HEK293 (cell line): Measurements from ENCODE around the gene PTPRJ.

Experiments used
- CTCF ChIA-PET: fragments of 350-600 bp; formaldehyde crosslinking; extraction: SDS; loops from one replicate; lab custom pipeline; 2021; ENCODE audit warnings: antibody characterized with exemption; lab: Yijun Ruan, JAX
- POLR2A ChIA-PET: fragments of 300-600 bp; formaldehyde crosslinking; extraction: SDS; loops from one replicate; lab custom pipeline; 2020; ENCODE audit warnings: antibody characterized with exemption, inconsistent platforms; lab: Yijun Ruan, JAX
- H3K27ac ChIP-seq: fragments of 200-500 bp; sonication (Bioruptor generic); 2 replicates; pipeline ENCODE4 v1.5.1; 2014; ENCODE audit warnings: low read depth, low read length, control low read depth, inconsistent platforms; ENCODE audit errors: extremely low read depth
- H3K36me3 ChIP-seq, 2 experiments: fragments of 200-500 bp in 1 of 2; sonication (Bioruptor generic) in 1 of 2; 1 replicate in 1 of 2; 2 replicates in 1 of 2; pipeline ENCODE4 v1.5.1; 2014 to 2017; ENCODE audit warnings: inconsistent platforms in 2 of 2, low read length in 2 of 2; ENCODE audit not compliant: control insufficient read depth in 2 of 2, insufficient read depth in 1 of 2
- H3K4me1 ChIP-seq: fragments of 200-500 bp; sonication (Bioruptor generic); 2 replicates; pipeline ENCODE4 v1.5.1; 2014; ENCODE audit warnings: mild to moderate bottlenecking, low read length, inconsistent platforms; ENCODE audit not compliant: control insufficient read depth, insufficient read depth
- H3K4me3 ChIP-seq: 2 replicates; pipeline ENCODE4 v1.5.1; 2011; ENCODE audit warnings: low read depth, mild to moderate bottlenecking, control low read depth, low read length, moderate library complexity
- H3K9me3 ChIP-seq: fragments of 200-500 bp; sonication (Bioruptor generic); 2 replicates; pipeline ENCODE4 v1.5.1; 2014; ENCODE audit warnings: low read depth, low read length, inconsistent platforms; ENCODE audit not compliant: control insufficient read depth, insufficient read depth
- GLIS2 ChIP-seq: fragments of 450-650 bp; formaldehyde crosslinking; IDR thresholded peaks from 2 replicates; pipeline ENCODE4 v1.5.1; 2016; ENCODE audit warnings: missing biosample characterization, missing genetic modification characterization
- HOXC10 ChIP-seq: sonication (generic); formaldehyde crosslinking; IDR thresholded peaks from 2 replicates; pipeline ENCODE4 v1.8.1; 2023; ENCODE audit warnings: mild to moderate bottlenecking, missing genetic modification reagents
- SP7 ChIP-seq: fragments of 450-650 bp; formaldehyde crosslinking; IDR thresholded peaks from 2 replicates; pipeline ENCODE4 v1.5.1; 2016; ENCODE audit warnings: missing biosample characterization, missing genetic modification characterization
- ZBTB10 ChIP-seq: fragments of 450-650 bp; formaldehyde crosslinking; IDR thresholded peaks from 2 replicates; pipeline ENCODE4 v1.5.1; 2016; ENCODE audit warnings: missing biosample characterization, missing genetic modification characterization
- ZBTB7A ChIP-seq: fragments of 450-650 bp; formaldehyde crosslinking; IDR thresholded peaks from 2 replicates; pipeline ENCODE4 v1.5.1; 2016; ENCODE audit warnings: low read depth, missing biosample characterization, missing genetic modification characterization
- ZFHX2 ChIP-seq: fragments of 450-650 bp; formaldehyde crosslinking; conservative IDR thresholded peaks from 2 replicates; pipeline ENCODE4 v1.5.1; 2016; ENCODE audit warnings: missing biosample characterization, missing genetic modification characterization
- ZFP69B ChIP-seq: fragments of 450-650 bp; formaldehyde crosslinking; IDR thresholded peaks from 2 replicates; pipeline ENCODE4 v1.5.1; 2016; ENCODE audit warnings: missing biosample characterization, missing genetic modification characterization
- ZNF121 ChIP-seq: fragments of 450-650 bp; formaldehyde crosslinking; IDR thresholded peaks from 2 replicates; pipeline ENCODE4 v1.5.1; 2016; ENCODE audit warnings: missing biosample characterization, missing genetic modification characterization
- ZNF169 ChIP-seq: fragments of 450-650 bp; formaldehyde crosslinking; IDR thresholded peaks from 2 replicates; pipeline ENCODE4 v1.5.1; 2016; ENCODE audit warnings: missing biosample characterization, missing genetic modification characterization
- ZNF18 ChIP-seq: fragments of 450-650 bp; formaldehyde crosslinking; IDR thresholded peaks from 2 replicates; pipeline ENCODE4 v1.5.1; 2016; ENCODE audit warnings: missing biosample characterization, missing genetic modification characterization
- ZNF366 ChIP-seq: fragments of 450-650 bp; formaldehyde crosslinking; conservative IDR thresholded peaks from 2 replicates; pipeline ENCODE4 v1.5.1; 2016; ENCODE audit warnings: missing biosample characterization, missing genetic modification characterization
- ZNF449 ChIP-seq: fragments of 450-650 bp; formaldehyde crosslinking; IDR thresholded peaks from 2 replicates; pipeline ENCODE4 v1.5.1; 2017; ENCODE audit warnings: missing biosample characterization, mild to moderate bottlenecking, missing genetic modification characterization, moderate library complexity
- ZNF529 ChIP-seq: fragments of 450-650 bp; formaldehyde crosslinking; IDR thresholded peaks from 2 replicates; pipeline ENCODE4 v1.5.1; 2017; ENCODE audit warnings: missing genetic modification characterization, missing biosample characterization; ENCODE audit not compliant: insufficient replicate concordance
- ZNF571 ChIP-seq: fragments of 450-650 bp; formaldehyde crosslinking; IDR thresholded peaks from 2 replicates; pipeline ENCODE4 v1.5.0; 2017; ENCODE audit warnings: missing biosample characterization, missing genetic modification characterization
- ZNF654 ChIP-seq: fragments of 450-650 bp; formaldehyde crosslinking; IDR thresholded peaks from 2 replicates; pipeline ENCODE4 v1.5.1; 2016; ENCODE audit warnings: low read depth, missing biosample characterization, missing genetic modification characterization
- ZNF664 ChIP-seq: fragments of 450-650 bp; formaldehyde crosslinking; IDR thresholded peaks from 2 replicates; pipeline ENCODE4 v1.5.1; 2016; ENCODE audit warnings: missing biosample characterization, missing genetic modification characterization
- ZNF670 ChIP-seq: fragments of 450-650 bp; formaldehyde crosslinking; IDR thresholded peaks from 2 replicates; pipeline ENCODE4 v1.5.1; 2016; ENCODE audit warnings: missing biosample characterization, missing genetic modification characterization, low read depth
- ZNF692 ChIP-seq: fragments of 450-650 bp; formaldehyde crosslinking; IDR thresholded peaks from 2 replicates; pipeline ENCODE4 v1.5.1; 2016; ENCODE audit warnings: missing biosample characterization, missing genetic modification characterization
- ZNF701 ChIP-seq: fragments of 450-650 bp; formaldehyde crosslinking; IDR thresholded peaks from 2 replicates; pipeline ENCODE4 v1.5.1; 2016; ENCODE audit warnings: missing biosample characterization, missing genetic modification characterization
- ZNF768 ChIP-seq: fragments of 450-650 bp; formaldehyde crosslinking; IDR thresholded peaks from 2 replicates; pipeline ENCODE4 v1.5.1; 2018; ENCODE audit warnings: missing biosample characterization, mild to moderate bottlenecking, missing genetic modification characterization
- TF ChIP-seq, protein P1 (sequence below): fragments of 450-650 bp; formaldehyde crosslinking; IDR thresholded peaks from 2 replicates; pipeline ENCODE4 v1.5.1; 2017; ENCODE audit warnings: missing biosample characterization, missing genetic modification characterization
- TF ChIP-seq, protein P2 (sequence below): fragments of 450-650 bp; formaldehyde crosslinking; IDR thresholded peaks from 2 replicates; pipeline ENCODE4 v1.5.1; 2016; ENCODE audit warnings: missing biosample characterization, missing genetic modification characterization

Gene PTPRJ

DNA sequence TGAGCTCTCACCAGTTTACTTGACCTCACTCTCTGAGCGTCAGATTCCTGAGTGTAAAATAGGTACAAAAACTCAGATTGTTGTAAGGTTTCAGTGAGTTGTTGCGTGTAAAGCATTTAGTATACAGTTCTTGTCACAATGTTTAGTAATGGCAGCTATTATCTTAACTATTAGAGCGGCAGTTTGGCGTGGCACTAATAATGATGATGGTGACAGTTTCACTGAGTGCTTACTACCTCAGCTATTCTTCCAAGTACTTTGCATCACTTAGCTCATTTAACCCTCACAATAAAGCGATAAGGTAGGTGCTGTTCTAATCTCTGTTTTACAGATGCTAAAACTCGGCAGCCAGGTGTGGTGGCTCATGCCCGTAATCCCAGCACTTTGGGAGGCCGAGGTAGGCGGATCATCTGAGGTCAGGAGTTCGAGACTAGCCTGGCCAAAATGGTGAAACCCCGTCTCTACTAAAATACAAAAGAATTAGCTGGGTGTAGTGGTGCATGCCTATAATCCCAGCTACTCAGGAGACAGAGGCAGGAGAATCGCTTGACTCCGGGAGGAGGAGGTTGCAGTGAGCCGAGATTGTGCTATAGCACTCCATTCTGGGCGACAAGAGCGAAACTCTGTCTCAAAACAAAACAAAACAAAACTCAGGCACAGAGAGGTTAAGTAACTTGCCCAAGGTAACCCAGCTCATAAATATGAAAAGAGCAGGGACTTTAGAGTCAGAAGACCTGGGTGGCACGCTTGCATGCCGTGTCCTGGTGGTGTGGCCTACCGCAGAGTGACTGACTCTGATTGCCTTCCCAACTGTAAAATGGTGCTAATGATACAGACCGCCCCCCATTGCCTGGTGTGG lies 76.2 kb downstream of the PTPRJ start:
- no peak overlapping the region for H3K27ac ChIP-seq
- no peaks in the 10 kb centered on the region for H3K36me3 ChIP-seq
- no peak overlapping the region for H3K4me3 ChIP-seq
- ChIA-PET POLR2A (interaction anchor here (1.2 kb wide), 1 partner anchor 20 kb away, joined by 3 read pairs; no protein-coding TSS in a partner anchor), CTCF (interaction anchor here (1.9 kb wide), 1 partner anchor 122 kb away, joined by 7 read pairs; no protein-coding TSS in a partner anchor)
- no peaks in the 10 kb centered on the region for H3K9me3 ChIP-seq
- H3K4me1 ChIP-seq: no peaks in the 10 kb centered on the region
- peak; percentile 67 for TF ChIP-seq ZNF768 (tag by site-specific recombination)
- TF ChIP-seq, protein P1, sequence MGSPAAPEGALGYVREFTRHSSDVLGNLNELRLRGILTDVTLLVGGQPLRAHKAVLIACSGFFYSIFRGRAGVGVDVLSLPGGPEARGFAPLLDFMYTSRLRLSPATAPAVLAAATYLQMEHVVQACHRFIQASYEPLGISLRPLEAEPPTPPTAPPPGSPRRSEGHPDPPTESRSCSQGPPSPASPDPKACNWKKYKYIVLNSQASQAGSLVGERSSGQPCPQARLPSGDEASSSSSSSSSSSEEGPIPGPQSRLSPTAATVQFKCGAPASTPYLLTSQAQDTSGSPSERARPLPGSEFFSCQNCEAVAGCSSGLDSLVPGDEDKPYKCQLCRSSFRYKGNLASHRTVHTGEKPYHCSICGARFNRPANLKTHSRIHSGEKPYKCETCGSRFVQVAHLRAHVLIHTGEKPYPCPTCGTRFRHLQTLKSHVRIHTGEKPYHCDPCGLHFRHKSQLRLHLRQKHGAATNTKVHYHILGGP (tag by site-specific recombination): no peak

- H3K4me1 ChIP-seq: no peaks in the 10 kb centered on the region
- CTCF ChIA-PET: interaction anchor here (0.7 kb wide), 1 partner anchor 139 kb away, joined by 3 read pairs; no protein-coding TSS in a partner anchor
- no peak for TF ChIP-seq ZNF654
- no peak for TF ChIP-seq ZNF366 (tag by site-specific recombination)
- no peak for TF ChIP-seq ZNF449 (tag by site-specific recombination)
- TF ChIP-seq ZBTB7A (tag by site-specific recombination): no peak
- TF ChIP-seq GLIS2 (tag by site-specific recombination): no peak
- TF ChIP-seq ZNF169: no peak
- TF ChIP-seq ZNF701 (tag by site-specific recombination): no peak
- no peak for TF ChIP-seq SP7
- no peak for TF ChIP-seq ZNF529
- no peak for TF ChIP-seq ZBTB10 (tag by site-specific recombination)
- no peak for TF ChIP-seq ZNF670 (tag by site-specific recombination)
- TF ChIP-seq ZFP69B (tag by site-specific recombination): no peak
- no peak for TF ChIP-seq ZNF18 (tag by site-specific recombination)
- TF ChIP-seq ZNF121: no peak
- TF ChIP-seq ZFHX2: no peak
- TF ChIP-seq ZNF571 (tag by site-specific recombination): no peak
- TF ChIP-seq ZNF692 (tag by site-specific recombination): no peak
- TF ChIP-seq HOXC10 (CRISPR knock-in tag): no peak
- TF ChIP-seq, protein P2, sequence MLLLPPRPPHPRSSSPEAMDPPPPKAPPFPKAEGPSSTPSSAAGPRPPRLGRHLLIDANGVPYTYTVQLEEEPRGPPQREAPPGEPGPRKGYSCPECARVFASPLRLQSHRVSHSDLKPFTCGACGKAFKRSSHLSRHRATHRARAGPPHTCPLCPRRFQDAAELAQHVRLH (tag by site-specific recombination): no peak
- no peak for TF ChIP-seq ZNF664 (tag by site-specific recombination)
- TF ChIP-seq, all 188 proteins: peak for 0
- Histone ChIP-seq H3K36me3 (no peaks in the 10 kb centered on the region), H3K4me3 (no peak overlapping the region), H3K9me3 (no peaks in the 10 kb centered on the region), H3K27ac (no peak overlapping the region)
- POLR2A ChIA-PET: no interaction called here
Measured at GRCh38 chr11:48058064-48058463, 77.7 kb downstream of the PTPRJ start.
